Spleen (tissue), 11 donors: ENCODE measurements around the gene LRP3. TPM values are rescaled to one million over a fixed set of nuclear protein-coding genes. Genes with fewer than 3 reads are reported as not detected.
A peak's percentile ranks its signal among the peaks of the same experiment; 100 is the strongest.

Source experiments
- DNase-seq: peaks from one replicate; pipeline ENCODE4 v3.0.0-alpha.2; 2020
- H3K27ac ChIP-seq, 8 donors: fragments of 200-600 bp; sonication (generic) in 7 of 8; 1 replicate in 4 of 8; 2 replicates in 4 of 8; pipeline versions ENCODE4 v1.5.0 to v1.8.0; 2016 to 2021; ENCODE audit warnings: inconsistent platforms in 4 of 8, mild to moderate bottlenecking in 4 of 8, moderate library complexity in 1 of 8
- H3K27me3 ChIP-seq, 7 donors: fragments of 200-600 bp; sonication (generic) in 6 of 7; replicated peaks in 1 of 7; 1 replicate in 4 of 7; 2 replicates in 3 of 7; pipeline versions ENCODE4 v1.5.0 to v1.8.0; 2016 to 2021; ENCODE audit warnings: inconsistent platforms in 3 of 7, mild to moderate bottlenecking in 1 of 7
- H3K36me3 ChIP-seq, 6 donors: fragments of 200-600 bp; sonication (generic) in 5 of 6; 1 replicate in 4 of 6; 2 replicates in 2 of 6; pipeline versions ENCODE4 v1.5.0 to v1.8.0; 2016 to 2021; ENCODE audit warnings: inconsistent platforms in 2 of 6
- H3K4me1 ChIP-seq, 6 donors: fragments of 200-600 bp; sonication (generic) in 5 of 6; 1 replicate in 3 of 6; 2 replicates in 3 of 6; pipeline versions ENCODE4 v1.5.0 to v1.8.0; 2016 to 2021; ENCODE audit warnings: inconsistent platforms in 3 of 6
- H3K4me3 ChIP-seq, 8 donors: fragments of 200-600 bp; sonication (generic) in 7 of 8; 1 replicate in 4 of 8; 2 replicates in 4 of 8; pipeline versions ENCODE4 v1.5.0 to v1.8.0; 2016 to 2021; ENCODE audit warnings: inconsistent platforms in 4 of 8, mild to moderate bottlenecking in 4 of 8, moderate library complexity in 2 of 8
- H3K9me3 ChIP-seq, 8 donors: fragments of 200-600 bp; sonication (generic) in 7 of 8; 1 replicate in 4 of 8; 2 replicates in 4 of 8; pipeline versions ENCODE4 v1.5.0 to v1.8.0; 2016 to 2021; ENCODE audit warnings: inconsistent platforms in 4 of 8
- CTCF ChIP-seq, 11 experiments: fragments of 200-600 bp in 7 of 11; fragments of 450-650 bp in 4 of 11; sonication (generic) in 4 of 11; IDR thresholded peaks in 8 of 11; conservative IDR thresholded peaks in 3 of 11; 1 replicate in 7 of 11; 2 replicates in 4 of 11; pipeline versions ENCODE4 v1.4.0 to v1.8.0; 2016 to 2021; ENCODE audit warnings: antibody characterized with exemption in 11 of 11, inconsistent platforms in 4 of 11, mild to moderate bottlenecking in 1 of 11
- POLR2A ChIP-seq, 3 donors: fragments of 450-650 bp; IDR thresholded peaks; one replicate each; pipeline ENCODE4 v1.5.1; 2017; ENCODE audit warnings: antibody characterized with exemption in 3 of 3, mild to moderate bottlenecking in 1 of 3
- POLR2AphosphoS5 ChIP-seq, 3 donors: sonication (generic); formaldehyde crosslinking; IDR thresholded peaks; one replicate each; pipeline ENCODE4 v1.5.1; 2017; ENCODE audit warnings: antibody characterized with exemption in 3 of 3
- WGBS, 5 donors: extraction: QIAGEN DNeasy Blood & Tissue Kit in 3 of 5; methylation state at CpG; one replicate each; pipeline versions ENCODE4 v1.1.5 to v1.1.7; 2013 to 2018; 5-methylcytosine and 5-hydroxymethylcytosine counted together
- intact Hi-C: fragments of 100-400 bp; cut with DNase I; formaldehyde crosslinking; loops from one replicate; pipeline ENCODE4 v1.15.0; 2023; ENCODE audit warnings: low total_unique reads
- polyA plus RNA-seq, 3 donors: library from polyadenylated mRNA; stranded (reverse); fragments of 200-250 nt; gene quantifications; one replicate each; pipeline ENCODE4 v1.2.1, GENCODE V29; 2013
- total RNA-seq, 7 donors: library from RNA; depleted of rRNA in 3 of 7; stranded (reverse); fragments of >200 nt in 3 of 7; fragmentation: NEBNext Ultra II Directional in 4 of 7; extraction: Animal tissue kit (Norgen Biotek cat#: 25700) in 4 of 7; gene quantifications; one replicate each; pipeline versions ENCODE4 v1.1.0 to v1.2.1, GENCODE V29; 2016 to 2021
- donor health status: healthy with polysubstance abuse.
- donor health status: DM: no; HTN: no; CAD: no; lungs with moderate emphysema.
- donor health status: DM: no; HTN: no; CAD: no.
- donor health status: Bipolar disorder and iron deficiency.
- donor health status: healthy.
- donor health status: DM: no; HTN: no; CAD: no.
- donor health status: DM: yes; HTN: yes; CAD: no.

The LRP3 gene
- total and polyA plus RNA-seq, 10 donors = 1.4 to 12.8 (median 8.2) TPM

- H3K36me3 ChIP-seq = peaks cover 0 to 8% (median 0%) of the 10 kb centered on the region in 6 donors
- H3K9me3 ChIP-seq = no peaks in the 10 kb centered on the region
- H3K4me1 ChIP-seq = peaks cover 0 to 30% (median 16%) of the 10 kb centered on the region in 6 donors
- peaks cover 0 to 61% (median 18%) of the 10 kb centered on the region in 7 donors for H3K27me3 ChIP-seq
- peak overlapping the region in 4 of 8 donors; percentile 14 to 76 (median 40) for H3K4me3 ChIP-seq
- no peak for DNase-seq
- TF ChIP-seq POLR2AphosphoS5 (IDR thresholded peaks at IDR 0.05) (no peak), POLR2A (IDR thresholded peaks at IDR 0.05) (no peak), CTCF (IDR thresholded peaks at IDR 0.05 in 8 of 11, conservative IDR thresholded peaks at IDR 0.05 in 3 of 11) (no peak)
- H3K27ac ChIP-seq = no peak overlapping the region
- intact Hi-C loops = no loop called here
- WGBS, 5 donors = 85 to 88% (median 87%) methylated on average over 7 to 8 of the region's 8 CpGs
These were observed 763 bp upstream of the LRP3 start for GRCh38 chr19:33193269-33193864.

GRCh38 chr19:33194532-33194885, 379 bp downstream of the LRP3 start:
- no peak for TF ChIP-seq CTCF (IDR thresholded peaks at IDR 0.05 in 8 of 11, conservative IDR thresholded peaks at IDR 0.05 in 3 of 11)
- no peak for TF ChIP-seq POLR2A (IDR thresholded peaks at IDR 0.05)
- TF ChIP-seq POLR2AphosphoS5 (IDR thresholded peaks at IDR 0.05) = no peak
- H3K4me1 ChIP-seq = peaks cover 0 to 37% (median 17%) of the 10 kb centered on the region in 6 donors
- H3K9me3 ChIP-seq = no peaks in the 10 kb centered on the region
- H3K27ac ChIP-seq = peak overlapping the region in 4 of 8 donors; percentile 52 to 71 (median 65)
- DNase-seq = no peak
- peaks cover 0 to 12% (median 0%) of the 10 kb centered on the region in 6 donors for H3K36me3 ChIP-seq
- 0 to 2% (median 1%) methylated on average over 11 to 57 of the region's 57 CpGs; no CpG with 5 or more reads in 1 of the 5 donors for WGBS, 5 donors
- peak overlapping the region; percentile 28 to 76 (median 50) for H3K4me3 ChIP-seq
- H3K27me3 ChIP-seq = peaks cover 0 to 61% (median 18%) of the 10 kb centered on the region in 7 donors
- intact Hi-C loops = no loop called here

- peak overlapping the region in 5 of 8 donors; percentile 26 to 71 (median 64) for H3K27ac ChIP-seq
- H3K4me3 ChIP-seq = peak overlapping the region; percentile 28 to 76 (median 50)
- H3K9me3 ChIP-seq = no peaks in the 10 kb centered on the region
- H3K27me3 ChIP-seq = peaks cover 0 to 60% (median 18%) of the 10 kb centered on the region in 7 donors
- no peak for DNase-seq
- peaks cover 0 to 12% (median 0%) of the 10 kb centered on the region in 6 donors for H3K36me3 ChIP-seq
- no peak for TF ChIP-seq POLR2A (IDR thresholded peaks at IDR 0.05)
- no peak for TF ChIP-seq CTCF (IDR thresholded peaks at IDR 0.05 in 8 of 11, conservative IDR thresholded peaks at IDR 0.05 in 3 of 11)
- intact Hi-C loops = no loop called here
- WGBS, 5 donors = 5 to 17% (median 11%) methylated on average over 15 to 49 of the region's 49 CpGs
- peaks cover 0 to 43% (median 19%) of the 10 kb centered on the region in 6 donors for H3K4me1 ChIP-seq
These were observed 935 bp downstream of the LRP3 start for GRCh38 chr19:33194886-33195644.
